ENCODE data around the gene MAP6. TPM values are rescaled to one million over a fixed set of nuclear protein-coding genes. Genes with fewer than 3 reads are reported as not detected.

MAP6 gene
- total and polyA plus RNA-seq, 9 of the 15 experiments (the other 6 are each of a cell fraction or from before 2014, with no cell fraction given) = not detected

DNA sequence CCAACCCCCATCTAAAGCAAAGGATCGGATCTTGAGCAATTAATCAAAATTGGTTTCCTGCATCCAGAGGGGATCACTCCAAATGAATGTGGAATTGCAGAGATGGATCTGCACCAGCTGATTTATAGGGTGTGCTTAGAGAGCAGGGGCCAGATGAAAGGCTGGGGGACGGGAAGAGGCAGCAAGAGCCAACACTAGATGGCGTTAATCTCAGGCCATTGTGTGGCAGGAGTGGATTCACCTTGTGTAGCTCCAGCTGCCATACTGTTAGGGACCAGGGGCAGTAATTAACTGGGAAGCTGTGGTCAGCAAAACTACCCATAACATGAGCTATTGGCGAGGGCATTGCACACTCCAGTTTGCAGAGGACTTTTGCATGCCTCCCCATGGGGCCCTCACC lies 71.2 kb downstream of the MAP6 start:
- CTCF ChIA-PET (ENCODE audit: low intra/inter-chr PET ratio) = no interaction called here
- DNase-seq (ENCODE audit: extremely low read depth in 1 of 4, low spot score in 3 of 4) = peak; percentile 38 to 71 (median 54)
- no peaks in the 10 kb centered on the region for H3K27me3 ChIP-seq (ENCODE audit: control insufficient read depth in 2 of 2, insufficient read depth in 2 of 2, low read length in 2 of 2)
- H3K9me3 ChIP-seq (replicated peaks; ENCODE audit: control insufficient read depth, insufficient read depth, low read depth, low read length) = no peaks in the 10 kb centered on the region
- 8% methylated on average over 4 of the region's 4 CpGs for WGBS (ENCODE audit: insufficient coverage, low coverage, missing lambda C conversion rate)
- no peaks in the 10 kb centered on the region for H3K36me3 ChIP-seq (ENCODE audit: control insufficient read depth, insufficient read depth, low read length)
- H3K4me1 ChIP-seq (replicated peaks in 1 of 2; ENCODE audit: control insufficient read depth in 2 of 2, insufficient read depth in 2 of 2, low read length in 2 of 2) = peaks cover 14 to 16% of the 10 kb centered on the region in 2 experiments; a peak in 4 of 5 replicates
- peak; percentile 78 for FAIRE-seq
- BruUV-seq (replicated peaks) = no TSS peak
- POLR2A ChIA-PET = interaction anchor here (0.5 to 1.8 kb wide), 3 partner anchors 22 to 181 kb away, joined by 3 to 6 read pairs (median 3); no protein-coding TSS in a partner anchor
- no peak overlapping the region for H2AFZ ChIP-seq (ENCODE audit: low read depth, low read length)
- ATAC-seq = peak; percentile 89
- H3K79me2 ChIP-seq (ENCODE audit: control insufficient read depth, insufficient read depth, low read length) = no peaks in the 10 kb centered on the region
- no peaks in the 10 kb centered on the region for H4K20me1 ChIP-seq (replicated peaks; ENCODE audit: control insufficient read depth, insufficient read depth, low read length)
- no peak overlapping the region for H3K27ac ChIP-seq (ENCODE audit: extremely low read depth, low read depth, low read length)
- H3K9ac ChIP-seq (ENCODE audit: insufficient read depth in 1 of 2, low read depth in 2 of 2, low read length in 2 of 2) = no peak overlapping the region
- no peaks in the 10 kb centered on the region for H3K9me1 ChIP-seq (ENCODE audit: control insufficient read depth, insufficient read depth, low read length)
- no peak overlapping the region for H3K4me2 ChIP-seq (ENCODE audit: insufficient read depth, low read length)
- in situ Hi-C loops (cut with MboI) (no loop called here), intact Hi-C loops (cut with micrococcal nuclease) (no loop called here)
- H3K4me3 ChIP-seq = no peak overlapping the region
- TF ChIP-seq EP300 (IDR thresholded peaks at IDR 0.05; ENCODE audit: low read length) = no peak
- no peak for TF ChIP-seq MBD2 (IDR thresholded peaks at IDR 0.05; ENCODE audit: borderline replicate concordance, low read depth)
- no peak for TF ChIP-seq TEAD2 (tag; IDR thresholded peaks at IDR 0.05)
- no peak for TF ChIP-seq HDAC6 (IDR thresholded peaks at IDR 0.05; ENCODE audit: low read depth, low read length)
- TF ChIP-seq, protein P1, sequence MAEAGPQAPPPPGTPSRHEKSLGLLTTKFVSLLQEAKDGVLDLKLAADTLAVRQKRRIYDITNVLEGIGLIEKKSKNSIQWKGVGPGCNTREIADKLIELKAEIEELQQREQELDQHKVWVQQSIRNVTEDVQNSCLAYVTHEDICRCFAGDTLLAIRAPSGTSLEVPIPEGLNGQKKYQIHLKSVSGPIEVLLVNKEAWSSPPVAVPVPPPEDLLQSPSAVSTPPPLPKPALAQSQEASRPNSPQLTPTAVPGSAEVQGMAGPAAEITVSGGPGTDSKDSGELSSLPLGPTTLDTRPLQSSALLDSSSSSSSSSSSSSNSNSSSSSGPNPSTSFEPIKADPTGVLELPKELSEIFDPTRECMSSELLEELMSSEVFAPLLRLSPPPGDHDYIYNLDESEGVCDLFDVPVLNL (CRISPR knock-in tag; IDR thresholded peaks at IDR 0.05; ENCODE audit: low read depth) = no peak
- TF ChIP-seq PML (IDR thresholded peaks at IDR 0.05; ENCODE audit: low read length) = no peak
- TF ChIP-seq, protein P2, sequence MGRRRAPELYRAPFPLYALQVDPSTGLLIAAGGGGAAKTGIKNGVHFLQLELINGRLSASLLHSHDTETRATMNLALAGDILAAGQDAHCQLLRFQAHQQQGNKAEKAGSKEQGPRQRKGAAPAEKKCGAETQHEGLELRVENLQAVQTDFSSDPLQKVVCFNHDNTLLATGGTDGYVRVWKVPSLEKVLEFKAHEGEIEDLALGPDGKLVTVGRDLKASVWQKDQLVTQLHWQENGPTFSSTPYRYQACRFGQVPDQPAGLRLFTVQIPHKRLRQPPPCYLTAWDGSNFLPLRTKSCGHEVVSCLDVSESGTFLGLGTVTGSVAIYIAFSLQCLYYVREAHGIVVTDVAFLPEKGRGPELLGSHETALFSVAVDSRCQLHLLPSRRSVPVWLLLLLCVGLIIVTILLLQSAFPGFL (CRISPR knock-in tag; IDR thresholded peaks at IDR 0.05) = no peak
- no peak for TF ChIP-seq POLR2AphosphoS5 (IDR thresholded peaks at IDR 0.05; ENCODE audit: control insufficient read depth, insufficient read depth, low read depth, low read length)
- TF ChIP-seq DNMT1 (IDR thresholded peaks at IDR 0.05) = no peak
- TF ChIP-seq, protein P3, sequence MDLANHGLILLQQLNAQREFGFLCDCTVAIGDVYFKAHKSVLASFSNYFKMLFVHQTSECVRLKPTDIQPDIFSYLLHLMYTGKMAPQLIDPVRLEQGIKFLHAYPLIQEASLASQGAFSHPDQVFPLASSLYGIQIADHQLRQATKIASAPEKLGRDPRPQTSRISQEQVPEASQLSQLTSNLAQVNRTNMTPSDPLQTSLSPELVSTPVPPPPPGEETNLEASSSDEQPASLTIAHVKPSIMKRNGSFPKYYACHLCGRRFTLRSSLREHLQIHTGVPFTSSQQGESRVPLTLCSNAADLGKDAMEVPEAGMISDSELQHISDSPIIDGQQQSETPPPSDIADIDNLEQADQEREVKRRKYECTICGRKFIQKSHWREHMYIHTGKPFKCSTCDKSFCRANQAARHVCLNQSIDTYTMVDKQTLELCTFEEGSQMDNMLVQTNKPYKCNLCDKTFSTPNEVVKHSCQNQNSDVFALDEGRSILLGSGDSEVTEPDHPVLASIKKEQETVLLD (IDR thresholded peaks at IDR 0.05) = no peak
- TF ChIP-seq JUN (IDR thresholded peaks at IDR 0.05; ENCODE audit: borderline replicate concordance, low read depth, low read length) = no peak
- no peak for TF ChIP-seq JUN (CRISPR knock-in tag; IDR thresholded peaks at IDR 0.05; ENCODE audit: borderline replicate concordance)
- TF ChIP-seq, protein P4, sequence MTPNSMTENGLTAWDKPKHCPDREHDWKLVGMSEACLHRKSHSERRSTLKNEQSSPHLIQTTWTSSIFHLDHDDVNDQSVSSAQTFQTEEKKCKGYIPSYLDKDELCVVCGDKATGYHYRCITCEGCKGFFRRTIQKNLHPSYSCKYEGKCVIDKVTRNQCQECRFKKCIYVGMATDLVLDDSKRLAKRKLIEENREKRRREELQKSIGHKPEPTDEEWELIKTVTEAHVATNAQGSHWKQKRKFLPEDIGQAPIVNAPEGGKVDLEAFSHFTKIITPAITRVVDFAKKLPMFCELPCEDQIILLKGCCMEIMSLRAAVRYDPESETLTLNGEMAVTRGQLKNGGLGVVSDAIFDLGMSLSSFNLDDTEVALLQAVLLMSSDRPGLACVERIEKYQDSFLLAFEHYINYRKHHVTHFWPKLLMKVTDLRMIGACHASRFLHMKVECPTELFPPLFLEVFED (CRISPR knock-in tag; conservative IDR thresholded peaks at IDR 0.05) = no peak

All from K562 (cell line).